IPS-20b (cell line): Measurements from ENCODE around the gene LRRTM4.

ENCODE experiments used
- H3K27ac ChIP-seq: one replicate; pipeline ENCODE4 v1.5.1; 2013; ENCODE audit warnings: low read length
- H3K27me3 ChIP-seq: 2 replicates; pipeline ENCODE4 v1.6.1; 2013; ENCODE audit warnings: mild to moderate bottlenecking, low read length, inconsistent platforms; ENCODE audit not compliant: insufficient read depth
- H3K36me3 ChIP-seq: 2 replicates; pipeline ENCODE4 v1.6.1; 2013; ENCODE audit warnings: low read depth, mild to moderate bottlenecking, inconsistent platforms, low read length, moderate library complexity; ENCODE audit not compliant: insufficient read depth
- H3K4me1 ChIP-seq: 2 replicates; pipeline ENCODE4 v1.6.1; 2013; ENCODE audit warnings: mild to moderate bottlenecking, control low read depth, inconsistent platforms, low read length, moderate library complexity; ENCODE audit not compliant: insufficient read depth
- H3K4me3 ChIP-seq: 2 replicates; pipeline ENCODE4 v1.5.1; 2013; ENCODE audit warnings: mild to moderate bottlenecking, low read length, inconsistent platforms
- H3K9ac ChIP-seq: 2 replicates; pipeline ENCODE4 v1.6.1; 2013; ENCODE audit warnings: low read depth, mild to moderate bottlenecking, inconsistent platforms, low read length, moderate library complexity
- H3K9me3 ChIP-seq: 2 replicates; pipeline ENCODE4 v1.6.1; 2013; ENCODE audit warnings: mild to moderate bottlenecking, low read depth, low read length, inconsistent platforms; ENCODE audit not compliant: insufficient read depth

LRRTM4 gene

DNA sequence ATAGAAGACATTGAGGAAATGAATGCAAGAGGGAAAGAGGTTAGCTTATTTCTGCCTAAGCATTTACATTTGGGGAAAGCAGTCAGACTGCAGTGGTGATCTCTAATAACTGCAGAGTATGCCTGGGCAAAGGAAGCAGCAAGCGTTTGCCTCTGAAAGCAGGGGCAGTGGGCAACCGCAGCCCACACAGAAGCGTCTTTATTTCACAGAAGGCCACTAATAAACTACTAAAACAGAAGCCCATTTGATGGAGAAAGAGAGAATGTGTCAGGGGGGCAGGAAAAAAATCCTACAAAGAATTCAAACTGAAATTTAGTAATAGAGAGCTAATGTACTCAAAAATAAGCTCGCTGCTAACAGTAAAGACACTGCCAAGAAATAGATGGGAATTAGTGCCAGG lies 53.1 kb downstream of the LRRTM4 start:
- H3K9ac ChIP-seq, result no peak overlapping the region
- no peak overlapping the region for H3K27ac ChIP-seq
- H3K4me3 ChIP-seq, result no peak overlapping the region
- H3K9me3 ChIP-seq, result no peaks in the 10 kb centered on the region
- H3K27me3 ChIP-seq, result no peaks in the 10 kb centered on the region
- H3K4me1 ChIP-seq, result no peaks in the 10 kb centered on the region
- H3K36me3 ChIP-seq, result no peaks in the 10 kb centered on the region

DNA sequence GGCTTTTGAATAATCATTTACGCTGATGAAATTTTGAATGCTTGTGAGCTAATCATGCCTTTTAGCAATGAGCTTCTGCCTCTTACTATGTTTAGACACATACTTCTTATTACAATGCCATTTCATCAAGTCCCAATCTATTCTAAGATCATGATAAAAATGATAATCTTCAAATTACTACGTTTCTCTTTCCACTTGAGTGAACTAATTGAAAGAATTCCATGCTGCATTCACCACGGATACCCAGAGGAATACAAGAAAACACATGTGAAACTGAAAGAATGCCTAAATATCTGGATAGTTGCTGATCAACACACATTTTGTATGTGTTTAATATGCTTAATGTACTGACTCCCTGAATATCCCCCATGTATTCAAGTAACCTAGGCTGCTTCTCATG lies 62.3 kb downstream of the LRRTM4 start:
- Histone ChIP-seq H3K36me3 (no peaks in the 10 kb centered on the region), H3K9me3 (no peaks in the 10 kb centered on the region), H3K4me3 (no peak overlapping the region), H3K4me1 (peaks cover 12% of the 10 kb centered on the region), H3K27me3 (no peaks in the 10 kb centered on the region), H3K9ac (no peak overlapping the region), H3K27ac (no peak overlapping the region)

DNA sequence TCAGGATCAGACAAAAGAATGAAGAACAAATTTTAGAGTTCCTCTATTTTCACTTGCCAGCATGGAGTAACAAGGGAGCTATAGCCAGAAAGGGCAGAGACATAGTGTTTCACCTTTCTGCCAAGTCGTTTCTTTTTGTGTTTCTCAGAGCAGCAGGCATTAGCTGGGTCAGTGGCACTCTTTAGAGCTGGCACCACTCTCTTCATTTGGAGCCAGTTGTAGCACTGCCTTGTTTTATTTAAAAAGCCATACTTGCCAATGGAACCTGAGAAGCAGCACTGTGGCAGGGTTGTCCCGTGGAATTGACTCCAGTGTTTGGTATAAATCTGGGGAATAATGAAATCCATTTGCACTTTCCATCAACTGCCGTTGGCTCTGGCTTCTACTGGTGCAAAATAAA lies 64.0 kb downstream of the LRRTM4 start:
- peaks cover 15% of the 10 kb centered on the region for H3K4me1 ChIP-seq
- no peak overlapping the region for H3K27ac ChIP-seq
- no peaks in the 10 kb centered on the region for H3K27me3 ChIP-seq
- no peak overlapping the region for H3K9ac ChIP-seq
- no peaks in the 10 kb centered on the region for H3K9me3 ChIP-seq
- H3K4me3 ChIP-seq, result no peak overlapping the region
- no peaks in the 10 kb centered on the region for H3K36me3 ChIP-seq

DNA sequence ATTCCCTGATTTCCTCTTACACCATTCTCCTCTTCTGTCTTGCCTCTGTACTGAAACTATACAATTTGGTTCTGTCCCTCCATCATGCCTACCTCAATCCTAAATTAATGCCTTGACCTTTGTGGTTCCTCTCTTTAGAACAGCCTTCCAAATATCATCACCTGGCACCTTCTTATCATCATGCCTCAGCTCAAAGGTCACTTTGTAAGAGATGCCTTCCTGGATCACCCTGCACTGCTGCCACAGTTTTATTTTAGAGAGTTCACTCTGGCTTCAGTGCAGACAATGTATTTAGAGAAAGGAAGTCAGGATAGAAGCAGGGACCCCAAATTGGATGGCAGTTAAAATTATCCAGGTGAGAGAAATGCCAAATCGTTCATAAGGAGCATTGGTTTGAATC lies 64.5 kb downstream of the LRRTM4 start:
- no peak overlapping the region for H3K4me3 ChIP-seq
- H3K27me3 ChIP-seq, result no peaks in the 10 kb centered on the region

DNA sequence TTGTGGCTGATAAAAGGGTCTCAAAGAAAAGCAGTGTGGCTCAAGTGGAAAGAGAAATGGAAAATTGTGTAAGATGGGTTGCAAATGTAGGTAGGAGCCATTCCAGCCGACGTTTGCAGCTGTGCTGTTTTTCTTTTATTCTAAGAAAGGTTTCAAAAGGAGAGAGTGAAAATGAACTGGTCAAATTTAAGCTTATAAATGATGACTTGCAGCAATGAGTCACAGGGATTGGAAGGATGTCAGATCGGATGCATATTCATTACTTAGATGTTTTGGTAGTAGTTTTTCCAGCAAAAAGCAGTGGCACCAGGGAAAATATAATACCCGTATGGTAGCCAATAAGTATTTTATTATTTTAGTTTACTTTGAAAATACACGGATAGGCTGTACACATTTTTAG lies 79.1 kb downstream of the LRRTM4 start:
- Histone ChIP-seq H3K4me1 (peaks cover 3% of the 10 kb centered on the region; the same call in 1 of the 2 replicates), H3K9me3 (no peaks in the 10 kb centered on the region), H3K27ac (no peak overlapping the region), H3K36me3 (no peaks in the 10 kb centered on the region), H3K27me3 (no peaks in the 10 kb centered on the region), H3K4me3 (no peak overlapping the region), H3K9ac (no peak overlapping the region)

More for the DNA sequence above, 64.5 kb downstream of the LRRTM4 start:
- Histone ChIP-seq H3K9me3 (no peaks in the 10 kb centered on the region), H3K4me1 (peaks cover 14% of the 10 kb centered on the region), H3K27ac (no peak overlapping the region), H3K9ac (no peak overlapping the region), H3K36me3 (no peaks in the 10 kb centered on the region)

DNA sequence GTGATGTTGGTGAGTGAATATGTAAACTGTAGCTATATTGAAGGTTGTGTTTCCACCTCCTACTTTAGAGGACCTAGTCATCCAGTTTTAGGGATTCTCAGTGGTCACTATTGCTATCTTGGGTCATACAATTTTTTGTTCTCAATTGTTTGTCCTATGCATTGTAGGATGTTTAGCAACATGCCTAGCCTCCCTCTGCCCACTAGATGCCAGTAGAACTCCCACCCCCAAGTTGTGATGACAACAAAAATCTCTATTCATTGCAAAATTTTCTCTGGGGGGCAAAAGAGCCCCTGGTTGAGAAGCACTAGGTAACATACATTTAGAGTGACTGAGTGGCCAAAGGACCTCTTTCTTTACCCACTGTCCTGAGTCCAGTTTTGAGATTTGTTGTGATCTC lies 87.3 kb downstream of the LRRTM4 start:
- H3K36me3 ChIP-seq, result no peaks in the 10 kb centered on the region
- H3K4me1 ChIP-seq, result no peaks in the 10 kb centered on the region
- H3K27ac ChIP-seq, result no peak overlapping the region
- no peak overlapping the region for H3K4me3 ChIP-seq
- no peak overlapping the region for H3K9ac ChIP-seq
- H3K27me3 ChIP-seq, result no peaks in the 10 kb centered on the region
- no peaks in the 10 kb centered on the region for H3K9me3 ChIP-seq

DNA sequence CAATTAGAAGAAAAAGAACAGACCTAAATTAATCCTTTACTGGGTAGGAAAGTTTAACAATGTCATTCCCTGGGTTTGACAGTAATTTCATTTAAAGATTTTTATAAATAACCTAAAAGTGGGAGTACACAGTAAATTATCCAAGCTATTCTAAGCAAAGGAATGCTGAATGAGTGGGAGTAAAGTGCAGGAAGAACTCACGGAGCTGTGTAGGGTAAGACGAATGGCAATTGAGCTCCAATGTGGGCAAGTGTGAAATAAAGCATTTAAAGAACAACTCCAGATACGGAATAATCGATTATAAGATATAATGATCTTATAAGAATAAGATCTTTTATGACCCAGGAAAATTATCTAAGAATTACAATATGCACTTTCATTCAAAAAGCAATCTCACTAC lies 93.2 kb downstream of the LRRTM4 start:
- Histone ChIP-seq H3K36me3 (no peaks in the 10 kb centered on the region), H3K4me3 (no peak overlapping the region), H3K27ac (no peak overlapping the region), H3K9me3 (no peaks in the 10 kb centered on the region), H3K9ac (no peak overlapping the region), H3K4me1 (no peaks in the 10 kb centered on the region), H3K27me3 (no peaks in the 10 kb centered on the region)

DNA sequence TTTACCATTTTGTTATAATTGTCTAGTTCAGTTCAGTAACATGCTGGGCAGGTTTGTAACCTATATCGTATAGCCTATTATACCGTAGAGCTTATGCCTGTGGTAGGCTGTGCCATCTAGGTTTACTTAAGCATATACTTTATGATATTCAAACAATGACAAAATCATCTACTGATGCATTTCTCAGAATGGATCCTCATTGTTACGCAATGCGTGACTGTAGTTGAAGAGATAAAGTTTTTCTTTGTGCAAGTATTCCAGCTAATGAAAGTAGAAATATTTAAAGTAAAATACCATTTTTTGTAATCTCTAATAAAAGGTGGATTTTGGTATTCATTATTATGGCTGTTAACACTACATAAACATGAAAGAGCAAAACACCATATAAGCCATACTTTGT lies 100.2 kb downstream of the LRRTM4 start:
- Histone ChIP-seq H3K4me1 (no peaks in the 10 kb centered on the region), H3K27me3 (no peaks in the 10 kb centered on the region), H3K9ac (no peak overlapping the region), H3K27ac (no peak overlapping the region), H3K4me3 (no peak overlapping the region), H3K36me3 (no peaks in the 10 kb centered on the region), H3K9me3 (no peaks in the 10 kb centered on the region)

DNA sequence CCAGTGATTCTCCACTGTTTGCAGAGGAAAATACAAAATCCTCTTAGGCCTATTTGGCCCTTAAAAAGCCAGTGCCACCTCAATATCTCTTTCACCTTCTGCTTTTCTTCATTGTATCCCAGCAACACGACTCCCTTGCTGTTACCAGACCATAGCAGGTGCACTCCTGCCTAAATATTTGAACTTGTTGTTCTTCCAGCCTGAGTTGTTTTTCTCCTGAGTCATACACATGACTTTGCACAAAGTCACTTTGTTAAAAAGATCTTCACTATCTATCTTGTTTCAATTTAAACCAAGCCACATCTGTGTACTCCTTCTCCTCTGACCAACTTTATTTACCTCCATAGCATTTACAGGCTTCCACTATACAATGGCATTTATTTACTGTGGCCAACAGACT lies 103.6 kb downstream of the LRRTM4 start:
- Histone ChIP-seq H3K36me3 (no peaks in the 10 kb centered on the region), H3K4me3 (no peak overlapping the region), H3K27ac (no peak overlapping the region), H3K9ac (no peak overlapping the region), H3K9me3 (no peaks in the 10 kb centered on the region), H3K4me1 (no peaks in the 10 kb centered on the region), H3K27me3 (no peaks in the 10 kb centered on the region)

DNA sequence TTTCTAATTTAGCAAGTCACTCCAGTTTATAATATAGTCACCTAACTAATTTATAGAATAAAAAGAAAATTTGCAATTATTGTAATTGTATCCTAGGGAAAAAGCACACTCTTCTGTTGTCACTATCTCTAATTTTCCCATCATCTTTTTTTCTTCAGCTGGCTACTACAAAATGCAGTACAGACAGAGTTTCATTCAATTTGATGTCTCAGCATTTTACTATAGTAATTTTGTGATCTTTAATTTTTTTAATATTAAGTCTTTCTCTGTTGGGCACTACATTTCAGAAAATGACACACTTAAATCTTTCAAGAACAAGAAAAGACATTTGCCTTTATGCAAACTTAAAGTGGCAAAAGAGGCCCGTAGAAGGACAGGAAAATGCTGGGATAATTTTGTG lies 118.0 kb downstream of the LRRTM4 start:
- Histone ChIP-seq H3K27ac (no peak overlapping the region), H3K4me1 (0 out of 2 replicates have a peak, but pooled peaks cover 5% of the 10 kb centered on the region), H3K9me3 (no peaks in the 10 kb centered on the region), H3K27me3 (no peaks in the 10 kb centered on the region), H3K36me3 (no peaks in the 10 kb centered on the region), H3K9ac (no peak overlapping the region), H3K4me3 (no peak overlapping the region)

DNA sequence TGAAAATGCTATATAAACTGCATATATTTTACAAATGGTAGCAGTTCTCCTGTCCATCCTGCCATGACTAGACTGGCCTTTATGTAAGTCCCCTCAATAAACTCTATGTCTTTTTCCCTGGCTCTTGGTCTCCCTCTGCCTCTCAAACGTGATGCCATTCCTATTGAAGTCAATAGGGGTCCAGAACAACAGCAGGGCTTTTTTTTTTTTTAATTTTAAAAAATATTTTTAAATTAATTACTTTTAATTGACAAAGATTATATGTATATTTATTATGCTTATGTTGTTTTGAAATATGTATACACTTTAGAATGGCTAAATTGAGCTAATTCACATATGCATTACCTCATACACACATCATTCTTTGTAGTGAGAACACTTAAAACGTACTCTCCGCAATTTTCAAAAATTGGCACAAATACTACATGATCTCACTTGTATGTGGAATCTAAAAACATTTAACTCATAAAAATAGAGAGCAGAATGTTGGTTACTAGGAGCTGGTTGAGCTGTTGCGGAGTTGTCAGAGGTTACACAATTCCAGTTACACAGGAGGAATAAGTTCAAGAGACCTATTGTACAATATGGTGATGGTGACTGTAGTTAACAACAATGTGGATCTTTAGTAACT lies 123.1 kb downstream of the LRRTM4 start:
- no peaks in the 10 kb centered on the region for H3K9me3 ChIP-seq
- H3K27ac ChIP-seq, result no peak overlapping the region
- H3K36me3 ChIP-seq, result no peaks in the 10 kb centered on the region
- peaks cover 16% of the 10 kb centered on the region for H3K4me1 ChIP-seq
- no peaks in the 10 kb centered on the region for H3K27me3 ChIP-seq
- no peak overlapping the region for H3K9ac ChIP-seq
- no peak overlapping the region for H3K4me3 ChIP-seq

DNA sequence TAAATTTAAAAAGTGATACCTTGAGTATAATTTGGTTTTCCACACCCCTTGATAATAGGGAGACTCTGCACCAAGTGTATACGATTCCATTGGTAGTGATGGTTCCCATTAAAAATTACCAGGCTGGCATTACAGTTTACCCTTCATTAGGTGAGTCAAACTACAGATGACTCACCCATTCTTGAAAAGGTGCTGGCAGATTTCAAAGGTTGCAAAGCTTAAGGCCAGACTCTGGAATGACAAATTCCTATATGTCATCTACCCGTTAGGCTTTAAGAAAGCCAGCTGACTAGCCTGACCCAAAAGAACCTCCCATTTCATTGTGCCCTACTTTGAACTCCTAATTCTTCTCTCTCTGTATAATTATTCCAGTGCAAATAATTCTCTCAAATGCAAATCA lies 124.4 kb downstream of the LRRTM4 start:
- Histone ChIP-seq H3K9ac (no peak overlapping the region), H3K9me3 (no peaks in the 10 kb centered on the region), H3K4me1 (peaks cover 20% of the 10 kb centered on the region), H3K27me3 (no peaks in the 10 kb centered on the region), H3K27ac (no peak overlapping the region), H3K4me3 (no peak overlapping the region), H3K36me3 (no peaks in the 10 kb centered on the region)
